Stimulated activated CD4-positive, alpha-beta T cell treated with anti-CD3 and anti-CD28 coated beads, Interleukin-4, amount 100 ng/mL, for 1 hour (primary cell): ENCODE results near the gene MET.
"Not testable (repeated sequence)": the region's sequence is repeated elsewhere in the genome, so short reads cannot be mapped to it uniquely, and the experiment has no call there.

Experiments used
- DNase-seq: peaks from one replicate; pipeline ENCODE4 v3.0.0-alpha.2; 2020

Gene MET

DNA sequence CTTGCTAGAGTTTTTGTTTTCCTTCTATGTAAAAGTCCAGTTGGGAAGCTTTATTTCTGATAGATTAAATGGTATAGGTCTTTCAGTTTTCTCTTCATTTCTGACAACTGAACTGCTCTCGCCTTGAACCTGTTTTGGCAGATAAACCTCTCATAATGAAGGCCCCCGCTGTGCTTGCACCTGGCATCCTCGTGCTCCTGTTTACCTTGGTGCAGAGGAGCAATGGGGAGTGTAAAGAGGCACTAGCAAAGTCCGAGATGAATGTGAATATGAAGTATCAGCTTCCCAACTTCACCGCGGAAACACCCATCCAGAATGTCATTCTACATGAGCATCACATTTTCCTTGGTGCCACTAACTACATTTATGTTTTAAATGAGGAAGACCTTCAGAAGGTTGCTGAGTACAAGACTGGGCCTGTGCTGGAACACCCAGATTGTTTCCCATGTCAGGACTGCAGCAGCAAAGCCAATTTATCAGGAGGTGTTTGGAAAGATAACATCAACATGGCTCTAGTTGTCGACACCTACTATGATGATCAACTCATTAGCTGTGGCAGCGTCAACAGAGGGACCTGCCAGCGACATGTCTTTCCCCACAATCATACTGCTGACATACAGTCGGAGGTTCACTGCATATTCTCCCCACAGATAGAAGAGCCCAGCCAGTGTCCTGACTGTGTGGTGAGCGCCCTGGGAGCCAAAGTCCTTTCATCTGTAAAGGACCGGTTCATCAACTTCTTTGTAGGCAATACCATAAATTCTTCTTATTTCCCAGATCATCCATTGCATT, 27.1 kb downstream of the MET start:
- no peak for DNase-seq

DNA sequence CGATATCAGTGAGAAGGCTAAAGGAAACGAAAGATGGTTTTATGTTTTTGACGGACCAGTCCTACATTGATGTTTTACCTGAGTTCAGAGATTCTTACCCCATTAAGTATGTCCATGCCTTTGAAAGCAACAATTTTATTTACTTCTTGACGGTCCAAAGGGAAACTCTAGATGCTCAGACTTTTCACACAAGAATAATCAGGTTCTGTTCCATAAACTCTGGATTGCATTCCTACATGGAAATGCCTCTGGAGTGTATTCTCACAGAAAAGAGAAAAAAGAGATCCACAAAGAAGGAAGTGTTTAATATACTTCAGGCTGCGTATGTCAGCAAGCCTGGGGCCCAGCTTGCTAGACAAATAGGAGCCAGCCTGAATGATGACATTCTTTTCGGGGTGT, 27.7 kb downstream of the MET start:
- DNase-seq = no peak

DNA sequence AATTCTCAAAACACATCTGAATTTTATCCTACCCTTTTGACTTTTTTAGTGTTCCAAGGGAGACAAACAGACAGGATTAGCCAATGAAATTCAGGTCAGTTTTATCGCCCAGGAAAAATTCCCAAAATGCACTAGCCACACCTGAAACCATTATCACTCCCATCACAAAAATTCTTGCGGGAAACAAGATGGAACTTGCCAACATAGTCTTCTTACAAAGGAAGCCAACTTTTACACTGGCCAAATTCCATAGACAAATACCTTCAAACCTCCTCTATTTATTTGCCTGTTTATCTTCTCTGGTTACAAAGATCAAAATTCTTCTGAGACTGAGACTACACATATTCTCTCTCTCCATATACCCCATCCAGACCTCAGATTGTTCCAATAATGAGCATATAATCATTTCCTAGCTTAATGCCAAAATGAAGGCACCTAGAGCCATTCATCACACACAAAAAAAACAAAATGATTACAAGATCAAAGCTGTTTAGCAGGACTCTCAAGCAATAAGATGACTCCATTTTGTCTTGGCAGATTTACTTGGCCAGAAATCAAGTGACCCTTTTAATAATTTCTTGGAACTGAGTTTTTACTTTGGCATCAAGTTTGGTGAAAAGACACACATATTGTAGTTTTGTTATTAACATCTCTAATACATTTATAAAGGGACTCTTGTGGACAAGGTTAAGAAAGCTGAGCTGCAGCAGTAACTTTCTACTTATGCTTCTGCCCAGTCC, 30.2 kb downstream of the MET start:
- no peak for DNase-seq

GRCh38 chr7:116704650-116705228, 32.7 kb downstream of the MET start:
- DNase-seq = no peak

- DNase-seq = no peak
Measured at GRCh38 chr7:116705419-116705818, 33.4 kb downstream of the MET start.

GRCh38 chr7:116706668-116707126, 34.7 kb downstream of the MET start:
- no peak for DNase-seq

- DNase-seq = no peak
Measured at GRCh38 chr7:116707289-116707688, 35.3 kb downstream of the MET start.

DNA sequence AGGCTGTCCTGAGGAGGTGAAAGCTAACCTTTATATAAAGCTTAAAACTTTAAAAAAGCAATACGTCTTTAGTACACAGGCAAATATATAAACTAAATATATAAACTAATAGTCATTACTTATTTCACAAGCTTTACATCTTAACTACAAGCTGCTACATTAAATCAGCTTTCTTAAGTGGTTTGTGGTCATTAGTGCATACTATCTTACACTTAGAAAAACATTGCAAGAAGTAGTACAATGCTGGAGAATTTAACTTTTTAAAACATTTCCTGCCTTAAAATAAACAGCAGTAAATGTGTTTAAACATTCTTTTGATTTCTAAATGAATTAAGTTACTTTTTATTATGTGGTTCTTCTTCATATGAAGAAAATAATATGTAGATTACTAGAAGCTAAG, 36.3 kb downstream of the MET start:
- no peak for DNase-seq

DNA sequence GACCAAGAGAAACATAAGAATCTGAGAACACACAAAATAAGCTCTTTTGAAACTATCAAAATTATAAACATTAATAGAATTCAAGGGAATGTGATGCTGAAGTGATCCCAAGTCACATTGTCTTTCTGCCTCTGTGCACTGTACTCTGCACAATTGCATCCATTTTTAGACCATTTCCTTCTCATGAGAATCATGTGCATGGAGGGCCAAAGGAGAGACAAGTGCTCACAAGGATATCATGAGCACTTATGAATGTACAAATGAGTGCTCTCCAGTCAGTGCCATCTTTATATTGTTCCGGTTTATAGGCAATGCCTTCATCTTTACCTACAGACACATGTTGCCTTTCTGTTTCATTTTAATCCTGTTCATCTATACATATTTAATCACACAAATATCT, 36.9 kb downstream of the MET start:
- no peak for DNase-seq

DNA sequence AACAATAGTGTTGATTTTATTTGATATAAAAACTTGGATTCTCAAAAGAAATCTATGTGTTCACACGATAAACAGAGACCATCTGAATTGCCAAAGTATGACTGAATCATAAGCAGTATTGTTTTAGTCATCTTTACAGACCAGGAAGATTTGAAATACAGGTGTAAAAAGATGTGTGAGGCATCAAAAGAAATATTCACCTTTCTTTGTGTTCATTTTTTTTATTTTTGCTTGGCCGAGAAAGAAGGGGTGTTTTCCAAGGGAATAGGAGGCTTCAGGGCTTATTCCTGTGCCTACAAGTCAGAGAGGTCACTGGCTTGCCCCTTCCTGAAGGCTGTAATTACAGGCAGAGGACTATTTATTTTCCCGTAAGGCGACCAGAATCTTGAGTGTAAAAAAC, 37.3 kb downstream of the MET start:
- no peak for DNase-seq

DNA sequence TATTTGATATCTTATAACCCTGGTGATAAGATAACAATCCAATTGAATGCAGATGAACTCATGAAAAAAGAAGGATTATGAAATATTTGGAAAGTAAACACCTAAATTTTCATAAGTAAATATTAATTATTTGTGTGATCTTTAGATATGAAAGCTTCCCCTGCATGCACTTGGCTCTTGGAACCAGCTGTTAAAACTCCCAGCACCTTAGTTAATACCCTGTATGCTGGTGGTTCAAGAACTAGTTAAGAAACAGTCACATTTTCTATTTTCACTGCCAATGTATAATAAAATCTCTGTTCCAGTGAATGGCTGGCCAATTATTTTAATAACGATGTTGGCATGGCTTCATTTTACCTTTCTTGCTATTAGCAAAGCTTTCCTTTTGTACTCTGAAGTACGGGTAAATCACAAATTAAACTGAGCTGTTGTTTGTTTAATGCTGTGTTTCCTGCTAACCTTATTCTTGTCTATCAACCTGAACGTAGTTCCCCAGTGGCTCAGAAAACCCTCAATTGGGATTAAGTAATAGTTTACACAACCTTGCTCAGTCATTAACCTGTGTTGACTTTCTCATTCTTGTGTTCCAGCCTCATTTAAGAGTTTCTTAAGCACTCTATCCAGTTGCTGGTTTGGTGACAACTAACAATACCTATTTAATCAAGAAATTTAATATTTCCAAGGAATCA, 38.9 kb downstream of the MET start:
- DNase-seq = no peak

DNA sequence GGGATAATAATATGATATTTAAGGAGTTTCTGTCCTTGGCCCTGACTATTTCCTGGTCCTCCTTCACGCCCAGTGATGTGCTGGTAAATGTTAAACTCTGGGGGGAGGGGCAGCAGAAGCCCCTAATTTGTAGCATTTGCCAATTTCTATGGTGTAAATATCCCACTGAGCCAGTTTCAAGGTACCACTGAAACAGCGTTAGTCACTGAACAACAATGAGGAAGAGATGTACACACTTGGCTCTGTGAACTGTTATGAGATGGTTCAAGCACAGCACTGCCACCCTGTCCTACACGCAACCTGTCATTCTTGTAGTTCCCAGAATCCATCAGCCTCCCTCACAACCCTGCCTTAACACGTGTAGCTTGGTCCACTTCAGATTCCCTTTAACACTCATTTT, 39.8 kb downstream of the MET start:
- no peak for DNase-seq

DNA sequence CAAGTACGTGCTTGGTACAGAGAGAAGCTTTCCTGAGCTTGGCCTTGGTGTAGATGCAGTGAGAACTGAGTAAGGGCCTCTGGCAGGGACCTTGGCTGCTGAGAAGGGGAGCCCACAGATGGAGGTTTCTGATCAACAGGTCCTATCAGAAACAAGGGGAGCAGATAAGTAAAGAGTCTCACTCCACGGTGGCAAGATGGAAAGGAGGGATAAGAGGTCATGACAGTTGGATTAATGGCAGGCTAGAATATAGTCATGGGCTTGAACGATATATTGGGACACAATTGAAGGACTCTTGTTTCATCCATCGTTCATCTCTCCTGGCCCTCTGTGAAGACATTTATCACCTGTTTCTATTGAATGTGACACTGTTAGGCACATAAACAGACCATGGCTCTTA, 41.5 kb downstream of the MET start:
- DNase-seq = no peak

GRCh38 chr7:116713918-116714317, 41.9 kb downstream of the MET start:
- DNase-seq = no peak

GRCh38 chr7:116715077-116715476, 43.1 kb downstream of the MET start:
- DNase-seq = no peak

DNA sequence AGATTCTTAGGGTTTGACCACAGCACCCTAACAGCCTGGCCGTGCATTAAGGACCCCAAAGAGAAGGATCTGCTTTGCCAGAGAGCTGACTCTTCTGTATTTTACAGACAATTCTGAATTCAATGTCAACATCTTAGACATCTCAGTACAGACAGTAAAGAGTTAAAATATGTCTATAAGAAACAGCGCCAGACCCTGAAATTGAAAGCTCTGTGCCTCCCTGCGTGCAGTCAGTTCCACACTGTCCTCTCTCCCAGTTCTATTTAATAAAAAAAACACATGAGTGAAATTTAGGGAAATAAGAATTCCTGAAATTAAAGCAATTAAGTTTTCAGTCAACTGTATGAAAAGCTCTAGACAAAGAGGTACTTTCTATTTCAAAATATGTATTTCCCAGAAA, 45.1 kb downstream of the MET start:
- no peak for DNase-seq

DNA sequence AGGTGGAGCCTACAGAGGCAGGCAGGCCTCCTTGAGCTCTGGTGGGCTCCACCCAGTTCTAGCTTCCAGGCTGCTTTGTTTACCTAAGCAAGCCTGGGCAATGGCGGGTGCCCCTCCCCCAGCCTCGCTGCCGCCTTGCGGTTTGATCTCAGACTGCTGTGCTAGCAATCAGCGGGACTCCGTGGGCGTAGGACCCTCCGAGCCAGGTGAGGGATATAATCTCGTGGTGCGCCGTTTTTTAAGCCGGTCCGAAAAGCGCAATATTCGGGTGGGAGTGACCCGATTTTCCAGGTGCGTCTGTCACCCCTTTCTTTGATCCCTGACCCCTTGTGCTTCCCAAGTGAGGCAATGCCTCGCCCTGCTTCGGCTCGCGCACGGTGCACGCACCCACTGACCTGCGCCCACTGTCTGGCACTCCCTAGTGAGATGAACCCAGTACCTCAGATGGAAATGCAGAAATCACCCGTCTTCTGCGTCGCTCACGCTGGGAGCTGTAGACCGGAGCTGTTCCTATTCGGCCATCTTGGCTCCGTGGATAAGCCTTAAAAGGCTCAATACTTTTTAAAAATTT, 52.0 kb downstream of the MET start:
- not testable (repeated sequence) for DNase-seq

GRCh38 chr7:116724560-116725231, 52.7 kb downstream of the MET start:
- no peak for DNase-seq

DNA sequence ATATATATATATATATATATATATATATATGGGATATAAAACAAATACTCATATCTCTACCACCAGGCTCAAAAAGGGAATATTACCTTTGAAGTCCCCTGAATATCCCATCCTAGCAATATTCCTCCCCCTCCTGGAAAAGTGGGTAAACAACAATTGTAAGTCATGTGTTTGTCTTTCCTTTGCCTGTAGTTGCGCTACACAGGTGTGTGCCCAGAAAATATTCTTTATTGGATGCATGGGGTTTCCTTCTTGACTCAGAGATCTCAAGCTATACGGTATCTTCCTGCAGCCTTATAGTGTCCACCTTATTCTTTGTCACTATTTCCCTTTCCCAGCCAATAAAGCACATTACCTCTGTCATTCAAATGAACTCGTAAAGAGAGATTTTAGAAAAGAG, 54.2 kb downstream of the MET start:
- DNase-seq = no peak

DNA sequence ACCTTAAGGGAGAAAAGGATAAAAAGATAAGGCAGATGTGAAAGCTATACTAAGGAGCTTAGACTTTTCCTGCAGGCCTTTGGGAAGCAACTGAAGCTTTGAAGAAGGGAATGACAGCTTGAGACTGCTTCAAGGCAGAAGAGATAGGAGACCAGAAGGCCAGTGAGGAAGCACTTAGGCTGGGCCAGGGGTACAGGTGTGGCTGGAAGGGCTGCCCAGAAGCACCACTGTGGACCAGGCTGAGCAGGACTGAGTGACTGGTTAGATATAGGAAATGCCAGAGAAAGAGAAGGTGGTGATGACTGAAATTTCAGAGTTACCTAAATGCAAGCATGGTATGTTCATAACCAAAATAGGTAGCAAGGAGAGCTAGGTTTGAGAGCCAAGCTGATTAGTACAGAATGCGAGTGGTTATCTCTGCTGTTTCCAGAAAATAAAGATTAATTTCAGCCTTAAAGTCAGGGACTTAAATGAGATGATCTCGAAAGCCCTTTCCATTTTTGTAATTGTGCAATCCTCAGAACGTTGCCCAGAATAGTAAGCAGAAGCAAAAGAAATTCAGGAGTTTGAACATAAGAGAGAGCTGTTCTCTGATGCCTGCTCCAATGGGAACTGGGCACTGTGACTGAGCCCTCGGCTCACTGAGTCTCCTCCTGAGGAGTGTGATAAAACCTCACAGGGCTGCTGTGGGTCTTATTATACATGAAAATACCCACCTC, 54.9 kb downstream of the MET start:
- no peak for DNase-seq

DNA sequence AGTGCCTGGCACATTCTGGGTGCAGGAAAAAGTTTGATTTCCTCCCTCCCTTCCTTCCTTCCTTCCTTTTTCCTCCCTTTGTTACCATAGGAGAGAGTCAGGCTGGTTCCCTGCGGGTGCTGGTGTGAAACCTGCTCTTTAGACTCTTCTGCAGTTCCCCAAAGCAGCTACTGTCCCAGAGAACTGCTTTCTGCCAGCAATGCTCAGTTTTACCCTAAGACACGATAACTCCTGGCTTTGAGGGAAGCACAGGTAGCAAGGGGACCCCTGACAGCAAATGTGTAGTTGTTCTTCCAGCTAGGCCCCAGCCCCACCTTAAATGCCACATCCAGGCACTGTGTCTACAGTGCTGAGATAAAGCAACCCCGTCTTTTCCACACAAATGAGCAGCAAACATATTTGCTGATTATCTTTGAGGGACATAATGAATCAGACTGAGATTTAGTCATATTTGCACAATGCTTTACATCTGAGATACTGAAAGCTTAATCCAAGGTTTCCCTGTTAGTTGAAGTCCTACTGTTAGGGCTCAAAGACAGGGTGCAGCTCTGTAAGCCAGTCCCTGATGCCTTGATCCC, 55.5 kb downstream of the MET start:
- no peak for DNase-seq
